A673 (cell line): Measurements from ENCODE around the gene DYRK1A.

ENCODE experiments used
- EZH2 ChIP-seq: fragments of 200-600 bp; sonication (generic); IDR thresholded peaks from 2 replicates; pipeline ENCODE4 v1.6.1; 2017; ENCODE audit warnings: borderline replicate concordance, low read depth, mild to moderate bottlenecking, mixed read lengths, antibody characterized with exemption, low read length; ENCODE audit not compliant: poor library complexity, severe bottlenecking
- TF ChIP-seq, protein P1 (sequence below): fragments of 300-800, 200-600 bp; sonication (generic); conservative IDR thresholded peaks from 2 replicates; pipeline ENCODE4 v1.5.1; 2017; ENCODE audit warnings: low read depth, mild to moderate bottlenecking, antibody characterized with exemption, low read length, moderate library complexity, mixed read lengths

DNA sequence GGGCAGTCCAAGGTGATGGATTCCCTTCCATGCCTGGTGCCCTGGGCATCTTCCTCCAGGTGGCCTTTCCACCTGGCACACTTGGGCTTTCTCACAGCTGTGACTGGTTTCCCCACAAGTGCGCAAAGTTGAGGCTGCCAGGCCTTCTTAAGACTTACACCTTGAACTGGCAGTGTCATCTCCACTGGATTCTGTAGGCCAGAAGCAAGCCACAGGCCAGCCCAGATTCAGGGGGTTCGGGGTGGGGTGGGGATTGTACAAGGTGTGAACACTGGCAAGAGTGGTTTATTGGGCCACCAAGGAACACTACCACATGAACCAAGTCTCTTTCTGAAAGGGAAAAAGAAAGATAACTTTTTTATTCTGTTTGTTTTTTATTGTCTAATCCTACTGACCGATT lies 27.2 kb downstream of the DYRK1A start:
- TF ChIP-seq, protein P1, sequence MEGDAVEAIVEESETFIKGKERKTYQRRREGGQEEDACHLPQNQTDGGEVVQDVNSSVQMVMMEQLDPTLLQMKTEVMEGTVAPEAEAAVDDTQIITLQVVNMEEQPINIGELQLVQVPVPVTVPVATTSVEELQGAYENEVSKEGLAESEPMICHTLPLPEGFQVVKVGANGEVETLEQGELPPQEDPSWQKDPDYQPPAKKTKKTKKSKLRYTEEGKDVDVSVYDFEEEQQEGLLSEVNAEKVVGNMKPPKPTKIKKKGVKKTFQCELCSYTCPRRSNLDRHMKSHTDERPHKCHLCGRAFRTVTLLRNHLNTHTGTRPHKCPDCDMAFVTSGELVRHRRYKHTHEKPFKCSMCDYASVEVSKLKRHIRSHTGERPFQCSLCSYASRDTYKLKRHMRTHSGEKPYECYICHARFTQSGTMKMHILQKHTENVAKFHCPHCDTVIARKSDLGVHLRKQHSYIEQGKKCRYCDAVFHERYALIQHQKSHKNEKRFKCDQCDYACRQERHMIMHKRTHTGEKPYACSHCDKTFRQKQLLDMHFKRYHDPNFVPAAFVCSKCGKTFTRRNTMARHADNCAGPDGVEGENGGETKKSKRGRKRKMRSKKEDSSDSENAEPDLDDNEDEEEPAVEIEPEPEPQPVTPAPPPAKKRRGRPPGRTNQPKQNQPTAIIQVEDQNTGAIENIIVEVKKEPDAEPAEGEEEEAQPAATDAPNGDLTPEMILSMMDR: no peak
- TF ChIP-seq EZH2: no peak
